Activated CD8-positive, alpha-beta memory T cell treated with anti-CD3 and anti-CD28 coated beads for 24 hours (primary cell): Measurements from ENCODE around the gene FCAMR.

Experiments
- DNase-seq: peaks from one replicate; pipeline ENCODE4 v3.0.0-alpha.2; 2020

The FCAMR gene, protein sequence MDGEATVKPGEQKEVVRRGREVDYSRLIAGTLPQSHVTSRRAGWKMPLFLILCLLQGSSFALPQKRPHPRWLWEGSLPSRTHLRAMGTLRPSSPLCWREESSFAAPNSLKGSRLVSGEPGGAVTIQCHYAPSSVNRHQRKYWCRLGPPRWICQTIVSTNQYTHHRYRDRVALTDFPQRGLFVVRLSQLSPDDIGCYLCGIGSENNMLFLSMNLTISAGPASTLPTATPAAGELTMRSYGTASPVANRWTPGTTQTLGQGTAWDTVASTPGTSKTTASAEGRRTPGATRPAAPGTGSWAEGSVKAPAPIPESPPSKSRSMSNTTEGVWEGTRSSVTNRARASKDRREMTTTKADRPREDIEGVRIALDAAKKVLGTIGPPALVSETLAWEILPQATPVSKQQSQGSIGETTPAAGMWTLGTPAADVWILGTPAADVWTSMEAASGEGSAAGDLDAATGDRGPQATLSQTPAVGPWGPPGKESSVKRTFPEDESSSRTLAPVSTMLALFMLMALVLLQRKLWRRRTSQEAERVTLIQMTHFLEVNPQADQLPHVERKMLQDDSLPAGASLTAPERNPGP

DNA sequence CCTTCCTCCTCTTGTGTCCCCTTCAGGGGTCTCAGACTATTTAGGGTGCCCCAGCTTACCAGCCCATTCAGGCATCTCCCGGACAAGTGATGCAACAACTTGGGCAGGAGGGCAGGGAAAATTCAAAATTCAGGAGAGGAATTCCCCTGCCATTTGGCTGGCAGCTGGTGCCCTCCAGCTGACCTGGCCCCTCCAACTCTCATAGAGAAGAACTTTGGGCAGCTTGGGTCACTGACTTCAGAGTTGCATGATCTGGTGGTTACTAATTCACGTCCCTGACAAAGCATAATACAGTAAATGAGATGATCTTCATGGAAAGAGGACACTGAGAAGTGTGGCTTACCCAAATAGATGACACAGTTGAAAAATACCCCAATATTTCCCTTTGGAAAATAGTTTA is at the start of gene FCAMR:
TSS of gene FCAMR (minus strand) at position 15 of the 400 bp plus-strand sequence. CDS start 335 bp downstream, outside the sequence.
- DNase-seq: no peak

DNA sequence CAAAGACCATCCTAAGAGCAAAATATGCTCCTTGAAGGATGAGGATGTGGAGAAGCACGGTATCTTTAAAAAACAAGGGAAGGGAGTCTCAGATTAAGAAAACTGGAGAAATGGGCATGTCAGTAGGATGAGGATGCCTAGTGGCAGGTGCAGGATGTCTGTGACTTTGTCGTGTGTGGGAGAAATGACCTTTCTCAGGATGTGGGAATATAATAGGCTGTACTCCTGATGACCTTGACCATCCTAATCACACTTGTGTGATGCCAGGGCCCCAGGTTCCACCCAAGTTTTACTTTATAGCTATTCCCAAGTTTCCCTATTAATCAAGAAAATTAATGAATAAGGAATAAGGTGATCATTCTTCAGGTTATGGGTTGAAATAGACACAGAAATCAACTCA is 49.4 kb upstream of the FCAMR start:
- no peak for DNase-seq

DNA sequence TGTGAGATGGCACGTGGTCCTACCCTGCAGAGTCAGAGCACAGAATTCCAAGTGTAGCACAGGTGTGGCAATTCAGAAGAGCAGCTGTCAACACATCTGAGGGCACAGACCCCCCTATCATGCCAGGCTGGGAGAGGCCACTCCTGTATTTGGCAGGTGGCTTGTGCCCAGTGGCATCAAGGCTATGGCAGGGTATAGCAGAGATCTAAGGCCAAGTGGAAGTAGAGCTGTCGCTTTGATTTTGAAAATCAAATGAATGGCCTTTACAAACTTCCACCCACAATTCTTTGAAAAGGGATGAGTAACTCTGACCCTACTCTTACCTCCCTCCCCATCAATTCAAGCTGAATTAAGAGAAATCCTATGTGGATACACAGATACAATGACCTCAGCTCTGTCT is 48.9 kb upstream of the FCAMR start:
- DNase-seq: no peak

DNA sequence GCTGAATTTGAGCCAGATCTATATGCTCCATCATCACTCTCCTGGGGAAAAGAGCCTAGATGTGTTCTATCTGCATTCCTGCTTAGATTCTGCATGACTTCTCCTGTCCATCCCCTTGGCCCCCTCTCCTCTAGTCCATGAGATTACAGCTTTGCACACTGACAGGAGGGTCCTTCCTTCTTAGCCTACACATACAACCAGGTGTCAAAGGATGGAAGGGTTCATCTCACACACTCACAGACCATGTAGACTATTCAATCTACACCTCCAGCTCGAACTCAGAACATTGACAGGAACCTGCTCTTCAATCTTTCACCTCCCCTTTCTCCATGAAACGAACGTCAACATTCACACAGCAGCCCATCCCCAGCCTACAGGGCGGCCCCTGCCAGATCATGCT is 48.4 kb upstream of the FCAMR start:
- no peak for DNase-seq

DNA sequence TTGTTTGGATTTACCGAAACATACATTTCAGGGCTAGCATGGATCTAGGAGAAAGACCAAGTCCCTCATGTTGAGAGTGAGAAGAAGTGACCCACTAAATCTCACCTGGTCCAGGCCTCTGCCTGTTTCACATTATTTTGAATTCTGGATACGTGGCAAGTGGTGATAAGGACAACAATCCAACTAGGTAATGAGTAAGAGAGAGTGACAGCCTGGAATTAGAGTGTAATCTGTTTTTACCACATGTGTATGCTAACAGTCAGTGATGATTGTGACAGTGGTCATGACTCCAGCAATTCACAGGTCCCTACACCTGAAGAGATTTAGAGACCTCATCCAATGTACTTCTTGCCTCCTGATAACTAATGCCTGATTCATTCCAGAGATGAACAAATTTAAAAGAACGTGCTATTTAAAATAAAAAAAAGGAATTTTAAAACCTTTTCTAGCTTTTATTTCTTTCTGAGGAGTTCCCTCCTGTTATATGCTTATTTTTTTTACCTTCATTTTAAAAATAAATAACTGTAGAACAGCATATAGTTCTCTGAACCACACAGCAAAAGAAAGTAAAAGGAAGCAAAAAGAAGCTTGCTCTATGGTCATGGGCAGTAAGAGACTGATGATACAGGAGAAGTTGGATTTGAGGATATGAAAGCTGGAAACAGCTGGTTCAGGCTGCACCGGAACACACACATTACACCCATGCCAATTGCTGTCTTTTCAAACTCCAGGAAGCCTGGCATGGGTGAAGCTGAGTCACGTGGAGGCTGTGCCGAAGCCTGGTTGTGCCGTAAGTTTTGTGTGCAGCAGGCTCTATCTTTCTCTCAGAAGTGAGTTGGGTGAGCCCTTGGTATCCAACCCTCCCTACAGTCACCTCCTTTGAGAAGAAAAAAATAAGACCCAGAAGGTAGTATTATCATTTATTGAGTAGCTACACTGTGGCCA is 47.6 kb upstream of the FCAMR start:
- no peak for DNase-seq

DNA sequence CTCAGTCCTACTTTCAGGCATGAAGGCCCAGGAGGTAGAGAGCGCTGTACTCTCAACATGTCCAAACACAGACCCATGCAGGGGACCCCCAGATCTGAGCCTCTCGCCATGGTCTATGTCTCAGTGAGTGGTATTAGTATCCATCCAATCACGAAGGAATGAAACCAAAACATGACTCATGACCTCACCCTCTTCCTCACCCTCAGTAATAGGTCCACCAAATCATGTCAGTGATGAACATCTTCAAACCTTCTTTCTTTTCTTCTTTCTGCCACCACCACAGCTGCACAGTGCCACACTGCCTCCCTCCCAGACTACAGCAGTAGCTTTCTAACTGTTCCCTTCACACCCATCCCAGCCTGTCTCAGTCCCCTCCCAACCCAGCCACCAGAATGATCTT is 45.5 kb upstream of the FCAMR start:
- DNase-seq: no peak

DNA sequence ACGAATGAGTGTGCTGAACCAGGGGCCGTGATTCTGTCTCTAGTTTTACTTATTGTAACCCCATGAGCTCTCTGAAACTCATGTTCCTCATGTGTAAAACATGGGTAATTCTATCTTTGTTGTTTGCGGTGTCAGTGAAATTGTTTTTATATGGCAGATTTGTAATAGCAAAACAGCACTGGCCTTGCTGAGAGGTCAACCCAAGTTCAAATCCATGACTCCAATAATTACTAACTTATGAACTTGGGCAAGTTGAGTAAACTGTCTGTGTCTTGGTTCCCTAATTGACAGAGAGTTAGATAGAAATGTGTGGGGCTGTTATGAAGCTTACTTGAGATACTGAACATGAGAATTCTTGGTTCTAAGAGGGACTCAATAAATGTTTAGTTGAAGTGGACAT is 44.5 kb upstream of the FCAMR start:
- DNase-seq: no peak

DNA sequence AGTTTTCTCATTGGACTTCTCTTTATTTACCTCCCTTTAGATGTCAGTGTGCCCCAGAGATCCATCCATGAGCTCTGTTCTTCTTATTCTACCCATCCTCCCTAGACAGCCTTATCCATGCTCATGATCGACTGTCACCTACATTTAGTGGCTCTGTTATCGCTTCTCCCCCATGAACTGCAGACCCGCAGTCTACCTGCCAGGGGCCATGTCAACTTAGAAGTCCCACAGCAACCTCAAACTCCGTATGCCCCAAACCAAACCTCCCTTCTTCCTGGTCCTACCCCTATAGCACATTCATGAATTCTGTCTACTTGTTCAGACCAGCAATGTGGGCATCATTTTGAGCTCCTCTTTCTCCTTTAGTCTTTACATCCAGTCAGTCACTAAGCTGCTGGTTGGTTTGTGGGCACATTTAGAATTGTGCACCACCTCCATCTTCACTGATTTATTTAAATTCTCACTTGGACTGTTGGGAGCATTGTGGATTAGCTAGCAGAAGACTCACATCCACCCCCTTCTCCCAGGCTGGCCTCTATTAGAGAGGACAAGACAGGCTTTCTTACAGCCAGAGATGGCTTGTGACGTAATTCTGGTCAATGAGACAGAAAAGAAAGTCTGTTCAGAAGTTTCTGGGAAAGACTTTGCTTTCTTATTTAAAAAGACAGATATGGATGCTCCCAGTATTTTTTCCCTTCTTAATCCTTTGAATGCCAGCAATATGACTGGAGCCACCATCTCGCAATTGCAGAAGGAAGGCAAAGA is 43.2 kb upstream of the FCAMR start:
- DNase-seq: no peak

DNA sequence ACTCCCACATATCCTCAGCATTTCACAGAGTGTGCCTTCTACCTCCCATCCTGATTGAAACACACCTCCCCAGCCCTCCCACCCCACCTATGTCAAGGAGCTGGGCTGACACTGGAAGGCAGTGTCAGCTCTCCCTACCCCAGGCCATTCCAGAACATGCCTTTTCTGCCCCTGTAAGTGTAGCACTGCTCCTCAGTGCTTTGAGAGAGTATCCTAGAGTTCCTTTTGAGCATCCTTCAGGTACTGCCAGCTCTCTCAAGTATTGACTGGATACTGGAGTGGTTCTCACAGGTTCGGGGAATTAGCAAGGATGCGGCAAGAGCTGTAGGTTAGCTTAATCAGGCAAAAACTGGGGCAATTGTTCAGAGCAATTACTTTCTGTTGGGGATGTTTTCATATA is 40.5 kb upstream of the FCAMR start:
- no peak for DNase-seq

DNA sequence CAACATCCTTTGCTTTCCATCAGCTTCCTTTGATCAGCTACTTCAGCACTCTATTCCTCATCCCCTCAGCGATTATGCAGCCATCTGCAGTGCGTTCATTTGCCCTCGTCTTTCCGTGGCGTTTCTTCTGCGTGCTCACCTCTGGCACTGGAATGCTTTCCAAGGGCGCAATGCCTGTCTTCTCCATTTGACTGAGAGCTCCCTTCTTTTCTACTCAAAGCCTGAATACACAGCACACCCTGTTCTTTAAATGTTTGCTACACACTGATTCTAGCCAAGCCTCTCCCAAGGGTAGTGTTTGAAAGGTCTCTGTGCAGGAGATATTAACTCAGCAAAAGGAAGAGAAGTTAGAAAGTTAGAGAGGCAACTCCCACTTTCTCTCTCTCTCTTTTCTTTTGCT is 39.7 kb upstream of the FCAMR start:
- DNase-seq: no peak

DNA sequence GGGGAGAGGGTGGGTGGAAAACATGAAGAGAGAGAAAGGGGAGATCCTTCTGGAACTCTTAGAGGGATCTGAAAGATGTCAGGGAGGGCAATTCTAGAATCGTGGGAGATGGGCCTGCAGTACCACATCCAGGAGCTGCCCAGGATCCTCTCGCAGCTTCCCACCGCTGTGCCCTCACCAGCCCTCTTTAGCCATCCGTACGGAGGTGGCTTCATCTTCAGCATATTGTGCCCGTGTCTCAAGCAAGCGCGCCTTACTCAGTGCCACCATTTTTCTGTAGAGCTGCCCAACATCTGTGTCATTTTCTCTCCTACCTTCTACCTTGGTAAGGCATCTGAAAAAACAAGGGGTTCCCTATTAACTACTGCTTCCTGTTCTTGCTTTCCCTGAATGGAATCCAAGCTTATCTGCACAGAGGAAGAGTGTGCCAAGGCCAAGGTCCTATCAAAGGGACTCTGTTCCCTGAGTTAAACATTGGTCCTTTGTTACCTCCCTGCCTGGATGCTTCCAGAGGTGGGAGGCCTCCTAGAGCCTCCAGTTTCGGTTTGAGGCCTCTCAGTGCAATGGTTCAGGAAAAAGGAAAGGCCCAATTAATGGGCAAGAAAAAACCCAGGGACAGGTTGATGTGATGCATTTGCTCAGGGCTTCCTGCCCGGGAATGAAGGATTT is 39.1 kb upstream of the FCAMR start:
- no peak for DNase-seq

DNA sequence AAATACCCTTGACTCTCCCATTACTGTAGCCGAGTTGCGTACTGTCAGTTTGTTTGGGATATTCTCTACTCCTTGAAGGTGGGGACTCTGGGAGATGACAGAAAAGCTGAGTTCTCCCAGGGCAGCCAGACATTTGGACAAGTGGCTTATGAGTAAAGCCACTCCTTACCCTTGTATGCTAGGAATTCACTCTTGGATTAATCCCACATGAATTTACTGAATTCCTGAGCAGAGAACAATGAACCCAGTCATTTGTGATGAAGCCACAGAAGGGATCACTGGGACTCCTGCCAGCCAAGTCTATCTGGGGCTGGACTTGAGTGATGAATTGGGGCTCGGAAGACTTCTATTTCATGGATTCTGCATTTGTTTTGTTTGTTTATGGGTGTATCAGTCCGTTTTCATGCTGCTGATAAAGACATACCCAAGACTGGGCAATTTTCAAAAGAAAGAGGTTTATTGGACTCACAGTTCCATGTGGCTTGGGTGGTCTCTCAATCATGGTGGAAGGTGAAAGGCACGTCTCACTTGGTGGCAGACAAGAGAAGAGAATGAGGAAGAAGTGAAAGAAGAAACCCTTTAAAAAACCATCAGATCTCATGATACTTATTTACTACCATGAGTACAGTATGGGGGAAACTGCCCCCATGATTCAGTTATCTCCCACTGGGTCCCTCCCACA is 37.2 kb upstream of the FCAMR start:
- no peak for DNase-seq

DNA sequence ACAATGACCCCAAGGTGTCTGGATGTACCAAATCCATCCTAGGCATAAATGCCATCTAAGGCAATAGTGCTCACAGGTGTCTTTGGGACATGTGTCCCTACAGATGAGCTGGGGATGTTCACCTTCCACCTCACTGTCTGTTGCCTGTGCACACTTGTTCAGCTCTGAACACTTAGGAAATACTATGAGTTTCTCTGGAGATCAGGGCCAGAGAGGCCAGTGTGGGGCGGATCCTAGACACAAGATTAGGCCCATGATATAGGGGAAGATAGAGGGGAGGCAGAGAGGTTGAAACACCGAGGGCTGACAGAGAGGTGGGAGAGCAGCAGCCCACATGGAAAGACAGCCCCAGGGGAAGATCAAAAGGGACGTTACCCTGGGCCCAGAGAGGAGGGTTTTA is 36.7 kb upstream of the FCAMR start:
- no peak for DNase-seq

DNA sequence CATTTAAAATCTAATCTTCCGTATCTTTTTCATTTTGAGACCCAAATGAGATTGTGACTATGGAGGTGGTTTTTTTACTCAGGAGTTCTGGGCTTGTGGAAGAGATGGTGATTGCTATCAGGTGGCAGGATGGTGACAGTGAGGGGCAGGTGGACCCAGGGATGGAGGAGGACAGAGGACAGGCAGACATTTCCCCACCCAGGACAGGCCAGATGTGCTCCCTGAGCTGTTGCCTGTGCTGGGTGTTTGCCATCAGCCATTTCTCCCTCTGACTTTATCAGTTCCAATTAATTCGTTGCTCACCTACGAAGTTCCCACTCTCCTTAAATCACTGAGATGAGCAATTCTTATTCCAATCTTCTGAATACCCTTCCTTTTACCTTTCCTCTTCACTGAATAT is 35.8 kb upstream of the FCAMR start:
- DNase-seq: no peak

DNA sequence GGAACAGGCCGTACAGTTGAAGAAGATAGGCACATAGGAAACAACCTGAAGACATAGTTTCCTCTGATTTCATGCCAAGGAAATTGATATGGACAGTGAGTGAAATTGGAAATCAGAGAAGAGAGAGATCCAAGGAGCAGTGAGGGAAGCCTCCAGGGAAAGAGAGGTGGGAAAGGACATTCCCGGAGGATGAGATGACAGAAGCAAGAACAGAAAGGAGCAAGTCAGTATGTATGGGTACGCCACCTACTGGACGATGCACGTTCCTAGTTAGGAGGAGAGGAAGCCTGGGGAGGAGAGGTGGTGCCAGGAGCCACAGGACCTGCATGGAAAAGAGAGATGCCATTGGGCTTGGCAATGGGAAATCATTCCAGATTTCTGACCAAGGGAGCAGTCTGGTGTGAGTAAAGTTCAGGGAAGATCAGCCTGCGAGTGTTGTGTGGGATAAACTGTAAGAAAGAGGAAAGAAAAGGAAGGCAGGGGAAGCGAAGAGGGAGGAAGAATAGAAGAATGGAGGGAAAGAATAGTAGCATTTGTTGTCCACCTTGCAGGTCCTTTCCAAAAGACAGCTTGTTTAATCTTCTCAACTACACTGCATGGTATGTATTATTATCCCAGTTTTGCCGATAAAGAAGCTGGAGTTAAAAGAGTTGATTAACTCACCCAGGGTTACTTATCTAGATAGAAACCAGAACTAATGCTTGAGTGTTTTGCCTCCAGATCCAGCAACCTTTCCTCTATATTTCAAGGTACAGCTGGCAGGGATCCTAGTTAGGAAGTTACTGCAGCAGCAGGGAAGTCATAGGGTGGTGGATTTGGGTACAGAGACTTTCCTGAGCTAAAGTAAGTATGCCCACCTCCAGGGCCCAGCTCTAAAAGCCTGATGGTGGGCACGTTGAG is 34.9 kb upstream of the FCAMR start:
- DNase-seq: no peak

DNA sequence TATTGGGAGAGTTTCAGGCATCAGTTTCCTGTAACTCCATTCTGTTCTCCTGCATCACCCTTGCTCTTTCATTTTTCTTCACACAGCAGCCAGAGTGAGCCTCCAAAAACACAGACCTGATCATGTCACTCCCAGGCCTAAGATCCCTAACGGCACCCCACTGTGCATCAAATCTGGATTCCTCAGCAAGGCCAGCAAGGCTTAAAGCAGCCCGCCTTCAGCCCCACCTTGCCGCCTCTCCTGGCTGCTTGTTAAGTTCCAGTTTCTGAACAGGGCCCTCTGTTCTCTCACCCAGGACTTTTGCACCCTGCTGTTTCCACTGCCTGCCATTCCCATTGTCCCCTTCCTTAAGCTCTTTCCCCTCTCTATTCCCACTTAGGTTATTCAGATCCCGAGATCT is 33.0 kb upstream of the FCAMR start:
- DNase-seq: no peak

DNA sequence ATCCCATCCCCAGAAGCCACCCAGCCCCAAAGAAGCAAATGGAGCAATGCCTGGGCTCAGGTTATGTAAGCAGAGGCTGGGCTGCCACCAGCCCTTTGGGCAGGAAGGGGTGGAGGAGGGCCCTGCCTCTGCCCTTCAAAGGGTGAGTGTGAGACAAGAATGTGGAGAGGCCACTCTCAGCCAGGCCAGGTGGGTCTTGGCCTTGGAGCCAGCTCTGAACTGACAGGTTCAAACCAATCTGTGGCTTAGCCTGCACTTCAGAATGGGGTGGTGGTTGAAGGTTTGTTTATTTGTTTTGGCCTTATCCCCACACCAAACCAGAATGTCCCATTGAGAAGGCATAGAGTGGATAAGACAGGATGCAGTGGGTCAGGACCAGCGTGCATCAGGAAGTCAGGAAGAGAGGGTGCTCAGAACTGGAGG is 32.5 kb upstream of the FCAMR start:
- no peak for DNase-seq

DNA sequence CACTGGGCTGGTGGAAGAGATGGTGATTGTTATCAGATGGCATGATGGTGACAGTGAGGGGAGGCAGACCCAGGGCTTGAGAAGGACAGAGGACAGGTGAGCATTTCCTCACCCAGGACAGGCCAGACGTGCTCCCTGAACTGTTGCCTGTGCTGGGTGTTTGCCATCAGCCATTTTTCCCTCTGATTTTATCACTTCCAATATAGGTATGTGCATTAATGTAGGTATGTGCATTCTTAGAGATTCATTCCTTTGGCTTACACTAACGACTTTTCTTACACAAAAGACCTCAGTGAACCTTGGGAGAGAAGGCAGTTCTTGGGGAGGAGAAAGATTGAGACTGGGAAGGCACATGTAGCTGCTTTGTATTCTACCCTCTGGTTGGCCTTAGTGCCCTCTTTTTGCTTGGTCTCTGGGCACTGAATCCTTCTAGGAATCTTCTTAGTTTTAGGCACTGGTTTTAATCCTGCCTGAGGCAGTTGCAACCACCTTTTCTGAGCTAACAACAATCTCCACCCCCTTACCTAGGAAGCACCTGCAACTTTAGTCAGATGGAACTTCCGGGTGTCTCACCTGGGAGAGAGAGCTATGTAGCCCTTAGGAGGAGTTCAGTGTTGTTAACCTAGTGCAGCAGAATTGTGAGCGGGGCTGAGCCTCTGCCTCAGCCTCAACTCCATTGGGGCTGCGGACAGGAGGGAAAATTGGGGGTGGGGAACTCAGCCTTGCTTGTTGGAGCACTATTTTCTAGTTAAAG is 31.4 kb upstream of the FCAMR start:
- DNase-seq: no peak

DNA sequence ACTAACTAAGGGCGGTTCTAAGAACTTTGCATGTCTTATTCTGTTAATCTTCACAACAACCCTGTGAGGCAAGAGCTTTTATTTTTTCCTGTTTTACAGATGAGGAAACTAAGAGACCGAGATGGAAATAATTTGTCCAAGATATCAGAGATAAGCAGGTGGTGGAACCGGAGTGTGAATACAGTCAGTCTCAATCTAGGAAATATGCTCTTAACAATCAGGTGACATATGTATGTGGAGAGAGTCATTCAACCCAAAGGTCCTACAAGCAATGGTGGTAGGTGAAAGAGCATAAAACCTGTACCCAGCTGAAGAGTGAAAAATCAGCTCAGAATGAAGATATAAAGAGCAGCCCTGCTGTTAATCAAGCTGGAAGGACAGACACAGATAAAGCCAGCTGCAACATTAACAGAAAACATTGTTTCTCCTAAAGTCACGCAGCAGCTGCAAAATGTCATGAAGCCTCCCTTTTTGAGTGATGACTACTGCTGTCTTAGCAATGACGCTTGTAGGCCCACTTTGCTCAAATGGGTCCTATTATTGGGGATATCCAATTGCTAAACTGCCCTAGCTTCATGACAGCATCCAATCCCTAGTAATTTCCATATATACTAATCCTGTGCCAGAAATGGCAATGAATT is 30.5 kb upstream of the FCAMR start:
- DNase-seq: no peak
